Breast epithelium (tissue), 4 donors: ENCODE data around the gene METTL4. TPM values are rescaled to one million over a fixed set of nuclear protein-coding genes. Genes with fewer than 3 reads are reported as not detected.
A peak's percentile ranks its signal among the peaks of the same experiment; 100 is the strongest.

Source experiments
- DNase-seq, 2 donors: peaks; one replicate each; pipeline ENCODE4 v3.0.0-alpha.2; 2019; ENCODE audit warnings: low spot score in 2 of 2
- H3K27ac ChIP-seq, 2 donors: fragments of 200-600 bp; sonication (generic) in 1 of 2; one replicate each; pipeline ENCODE4 v1.5.1; 2016 to 2019; ENCODE audit warnings: mild to moderate bottlenecking in 1 of 2
- H3K27me3 ChIP-seq, 2 donors: fragments of 200-600 bp; sonication (generic) in 1 of 2; one replicate each; pipeline versions ENCODE4 v1.5.1 to v1.6.0; 2017 to 2019; ENCODE audit warnings: control low read depth in 1 of 2, mild to moderate bottlenecking in 1 of 2
- H3K36me3 ChIP-seq: fragments of 200-600 bp; one replicate; pipeline ENCODE4 v1.5.1; 2019
- H3K4me1 ChIP-seq, 2 donors: fragments of 200-600 bp; sonication (generic); one replicate each; pipeline ENCODE4 v1.5.1; 2016 to 2019; ENCODE audit warnings: control low read depth in 1 of 2
- H3K4me3 ChIP-seq, 3 donors: fragments of 200-600 bp; sonication (generic); 1 replicate in 2 of 3; 2 replicates in 1 of 3; pipeline ENCODE4 v1.5.1; 2016 to 2019; ENCODE audit warnings: mild to moderate bottlenecking in 3 of 3, moderate library complexity in 2 of 3
- H3K9me3 ChIP-seq, 2 donors: fragments of 200-600 bp; sonication (generic) in 1 of 2; one replicate each; pipeline ENCODE4 v1.5.1; 2016 to 2019; ENCODE audit warnings: control low read depth in 1 of 2
- CTCF ChIP-seq, 3 donors: fragments of 450-650 bp; IDR thresholded peaks; one replicate each; pipeline ENCODE4 v1.5.1; 2016 to 2017; ENCODE audit warnings: antibody characterized with exemption in 3 of 3, mild to moderate bottlenecking in 3 of 3, moderate library complexity in 3 of 3
- POLR2A ChIP-seq: fragments of 450-650 bp; IDR thresholded peaks from one replicate; pipeline ENCODE4 v1.6.1; 2016; ENCODE audit warnings: antibody characterized with exemption, mild to moderate bottlenecking, moderate library complexity
- POLR2AphosphoS5 ChIP-seq, 3 donors: sonication (generic); formaldehyde crosslinking; IDR thresholded peaks; one replicate each; pipeline ENCODE4 v1.6.1; 2017; ENCODE audit warnings: antibody characterized with exemption in 3 of 3
- intact Hi-C: fragments of 100-400 bp; cut with DNase I; formaldehyde crosslinking; loops from one replicate; pipeline ENCODE4 v1.15.1; 2023; ENCODE audit warnings: low total_unique reads
- total RNA-seq, 3 donors: library from RNA; depleted of rRNA; stranded (reverse); fragments of >200 nt; gene quantifications; one replicate each; pipeline ENCODE4 v1.1.0, GENCODE V29; 2016

Gene METTL4
- total RNA-seq, 3 donors from 2014 or later: 4.0 to 11.3 (median 7.2) TPM

- no peaks in the 10 kb centered on the region for H3K36me3 ChIP-seq
- intact Hi-C loops: no loop called here
- TF ChIP-seq POLR2A (no peak), POLR2AphosphoS5 (IDR thresholded peaks at IDR 0.05) (no peak), CTCF (IDR thresholded peaks at IDR 0.05) (no peak)
- H3K4me3 ChIP-seq: no peak overlapping the region
- no peaks in the 10 kb centered on the region for H3K9me3 ChIP-seq
- peak overlapping the region in 1 of 2 donors; percentile 5 for H3K27ac ChIP-seq
- DNase-seq: no peak
- H3K4me1 ChIP-seq: no peaks in the 10 kb centered on the region
- no peaks in the 10 kb centered on the region for H3K27me3 ChIP-seq
These were observed 55.2 kb downstream of the METTL4 start for GRCh38 chr18:2515908-2516625.

GRCh38 chr18:2515171-2515787 is 56.0 kb downstream of the METTL4 start:
- intact Hi-C loops: no loop called here
- Histone ChIP-seq H3K9me3 (no peaks in the 10 kb centered on the region), H3K27ac (no peak overlapping the region), H3K27me3 (no peaks in the 10 kb centered on the region), H3K36me3 (no peaks in the 10 kb centered on the region), H3K4me3 (no peak overlapping the region), H3K4me1 (no peaks in the 10 kb centered on the region)
- TF ChIP-seq POLR2A: no peak
- TF ChIP-seq CTCF (IDR thresholded peaks at IDR 0.05): no peak
- TF ChIP-seq POLR2AphosphoS5 (IDR thresholded peaks at IDR 0.05): no peak
- DNase-seq: no peak

GRCh38 chr18:2513616-2514015 is 57.7 kb downstream of the METTL4 start:
- Histone ChIP-seq H3K9me3 (no peaks in the 10 kb centered on the region), H3K36me3 (no peaks in the 10 kb centered on the region), H3K27me3 (no peaks in the 10 kb centered on the region), H3K27ac (no peak overlapping the region), H3K4me1 (no peaks in the 10 kb centered on the region), H3K4me3 (no peak overlapping the region)
- intact Hi-C loops: no loop called here
- no peak for DNase-seq
- TF ChIP-seq CTCF (IDR thresholded peaks at IDR 0.05) (no peak), POLR2A (no peak), POLR2AphosphoS5 (IDR thresholded peaks at IDR 0.05) (no peak)

GRCh38 chr18:2512059-2512458 is 59.2 kb downstream of the METTL4 start:
- no peak for DNase-seq
- Histone ChIP-seq H3K4me3 (no peak overlapping the region), H3K27ac (no peak overlapping the region), H3K9me3 (no peaks in the 10 kb centered on the region), H3K36me3 (no peaks in the 10 kb centered on the region), H3K4me1 (no peaks in the 10 kb centered on the region), H3K27me3 (no peaks in the 10 kb centered on the region)
- TF ChIP-seq POLR2A (no peak), POLR2AphosphoS5 (IDR thresholded peaks at IDR 0.05) (no peak), CTCF (IDR thresholded peaks at IDR 0.05) (no peak)
- intact Hi-C loops: no loop called here

- no peak for DNase-seq
- TF ChIP-seq CTCF (IDR thresholded peaks at IDR 0.05) (no peak), POLR2A (no peak), POLR2AphosphoS5 (IDR thresholded peaks at IDR 0.05) (no peak)
- Histone ChIP-seq H3K27ac (no peak overlapping the region), H3K4me1 (no peaks in the 10 kb centered on the region), H3K4me3 (no peak overlapping the region), H3K9me3 (no peaks in the 10 kb centered on the region), H3K36me3 (no peaks in the 10 kb centered on the region), H3K27me3 (no peaks in the 10 kb centered on the region)
- intact Hi-C loops: no loop called here
These were observed 59.9 kb downstream of the METTL4 start for GRCh38 chr18:2511451-2511850.
